ENCODE data around the gene CELF2.
"Not testable (repeated sequence)": the region's sequence is repeated elsewhere in the genome, so short reads cannot be mapped to it uniquely, and the experiment has no call there.

Gene CELF2

DNA sequence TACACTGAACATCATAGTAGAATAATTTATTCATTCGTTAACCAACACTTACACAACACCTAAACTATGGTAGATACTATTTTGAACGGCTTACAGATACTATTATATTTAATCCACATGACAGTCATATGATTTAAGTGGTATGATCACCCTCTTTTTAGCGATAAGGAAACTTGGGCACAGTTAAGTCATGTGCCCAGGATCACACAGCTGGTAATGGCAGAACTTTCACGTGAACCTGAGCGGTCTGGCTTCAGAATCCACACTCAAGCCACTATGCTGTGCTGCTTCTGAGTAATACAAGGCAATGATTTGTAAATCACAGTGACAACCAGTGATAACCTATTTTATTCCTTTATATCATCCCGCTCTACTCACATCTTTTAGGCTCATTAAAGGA lies 99.1 kb downstream of the CELF2 start:
- ChIA-PET CTCF (no interaction called here), POLR2A (no interaction called here)
- TF ChIP-seq, protein P1, sequence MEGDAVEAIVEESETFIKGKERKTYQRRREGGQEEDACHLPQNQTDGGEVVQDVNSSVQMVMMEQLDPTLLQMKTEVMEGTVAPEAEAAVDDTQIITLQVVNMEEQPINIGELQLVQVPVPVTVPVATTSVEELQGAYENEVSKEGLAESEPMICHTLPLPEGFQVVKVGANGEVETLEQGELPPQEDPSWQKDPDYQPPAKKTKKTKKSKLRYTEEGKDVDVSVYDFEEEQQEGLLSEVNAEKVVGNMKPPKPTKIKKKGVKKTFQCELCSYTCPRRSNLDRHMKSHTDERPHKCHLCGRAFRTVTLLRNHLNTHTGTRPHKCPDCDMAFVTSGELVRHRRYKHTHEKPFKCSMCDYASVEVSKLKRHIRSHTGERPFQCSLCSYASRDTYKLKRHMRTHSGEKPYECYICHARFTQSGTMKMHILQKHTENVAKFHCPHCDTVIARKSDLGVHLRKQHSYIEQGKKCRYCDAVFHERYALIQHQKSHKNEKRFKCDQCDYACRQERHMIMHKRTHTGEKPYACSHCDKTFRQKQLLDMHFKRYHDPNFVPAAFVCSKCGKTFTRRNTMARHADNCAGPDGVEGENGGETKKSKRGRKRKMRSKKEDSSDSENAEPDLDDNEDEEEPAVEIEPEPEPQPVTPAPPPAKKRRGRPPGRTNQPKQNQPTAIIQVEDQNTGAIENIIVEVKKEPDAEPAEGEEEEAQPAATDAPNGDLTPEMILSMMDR (IDR thresholded peaks at IDR 0.05; ENCODE audit: control extremely low read depth, extremely low read depth, low read depth, missing control alignments) = no peak
- no peak for DNase-seq (ENCODE audit: extremely low spot score)

DNA sequence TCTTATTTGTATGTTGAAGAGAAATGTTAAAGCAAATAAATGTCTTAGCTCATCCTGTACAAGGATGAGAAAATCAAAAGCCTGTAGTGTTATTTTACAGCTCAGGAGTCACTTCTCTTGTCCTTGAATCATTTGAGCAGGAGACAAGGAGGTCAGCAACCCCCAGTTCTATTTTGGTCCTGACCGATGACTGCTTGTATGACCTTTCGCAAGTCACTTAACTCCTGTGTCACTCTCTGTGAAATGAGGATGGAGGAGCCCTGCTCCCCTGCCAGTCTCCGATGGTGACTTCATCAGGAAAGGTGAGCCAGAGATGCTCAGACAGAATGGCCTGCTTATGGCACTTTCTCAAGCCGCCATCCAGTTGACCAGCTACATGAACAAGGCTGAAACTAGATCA lies 101.0 kb downstream of the CELF2 start:
- POLR2A ChIA-PET = no interaction called here

DNA sequence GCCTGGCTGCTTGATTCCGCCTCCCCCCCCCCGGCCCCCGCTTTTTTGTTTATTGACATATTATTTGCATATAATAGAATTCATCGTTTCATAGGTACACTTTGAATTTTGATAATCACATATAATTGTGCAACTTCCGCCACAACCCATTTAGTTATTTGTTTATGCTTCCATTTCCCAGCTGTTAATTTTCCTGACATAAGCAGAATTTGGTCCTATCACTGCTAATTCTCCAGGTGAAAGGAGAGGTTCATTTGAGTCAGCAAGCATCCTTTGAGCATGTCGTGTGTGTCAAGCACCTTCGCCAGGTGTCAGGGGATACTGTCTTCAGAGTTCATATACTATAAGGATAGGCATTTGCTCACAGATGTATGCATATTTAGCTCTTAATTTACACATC lies 102.2 kb downstream of the CELF2 start:
- POLR2A ChIA-PET = no interaction called here

More for the DNA sequence above, 101.0 kb downstream of the CELF2 start:
- no peak for DNase-seq (ENCODE audit: extremely low spot score)
- CTCF ChIA-PET = interaction anchor here (1.0 to 1.8 kb wide), 5 partner anchors 9 to 46 kb away, joined by 3 to 4 read pairs (median 3); no protein-coding TSS in a partner anchor
- TF ChIP-seq, protein P1 (IDR thresholded peaks at IDR 0.05; ENCODE audit: control extremely low read depth, extremely low read depth, low read depth, missing control alignments) = no peak

DNA sequence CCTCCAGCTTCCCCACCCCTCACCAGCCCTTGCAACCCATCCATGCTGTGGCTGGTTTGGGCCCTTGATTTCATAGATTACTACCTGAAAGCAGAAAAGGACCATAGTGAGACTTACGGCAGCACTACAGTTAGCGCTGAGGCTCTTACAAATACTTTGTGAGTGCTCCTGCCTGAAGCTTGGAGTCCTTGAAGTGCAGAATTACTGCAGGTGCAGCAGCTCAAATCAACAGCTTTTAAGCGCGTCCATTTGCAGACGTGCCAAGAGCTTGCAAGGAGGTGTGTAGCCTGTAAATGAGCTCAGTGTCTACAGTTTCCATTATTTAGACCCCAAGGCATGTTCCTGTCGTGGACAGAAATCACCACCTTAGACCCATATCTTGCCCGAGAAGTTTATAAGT lies 103.0 kb downstream of the CELF2 start:
- TF ChIP-seq, protein P1 (IDR thresholded peaks at IDR 0.05; ENCODE audit: control extremely low read depth, extremely low read depth, low read depth, missing control alignments) = no peak
- ChIA-PET POLR2A (no interaction called here), CTCF (interaction anchor here (0.8 to 0.9 kb wide), 2 partner anchors 38 to 150 kb away, joined by 3 read pairs; no protein-coding TSS in a partner anchor)
- no peak for DNase-seq (ENCODE audit: extremely low spot score)

More for the DNA sequence above, 102.2 kb downstream of the CELF2 start:
- CTCF ChIA-PET = interaction anchor here (0.9 to 1.8 kb wide), 3 partner anchors 8 to 151 kb away, joined by 3 to 4 read pairs (median 4); no protein-coding TSS in a partner anchor
- DNase-seq (ENCODE audit: extremely low spot score) = no peak
- TF ChIP-seq, protein P1 (IDR thresholded peaks at IDR 0.05; ENCODE audit: control extremely low read depth, extremely low read depth, low read depth, missing control alignments) = no peak

DNA sequence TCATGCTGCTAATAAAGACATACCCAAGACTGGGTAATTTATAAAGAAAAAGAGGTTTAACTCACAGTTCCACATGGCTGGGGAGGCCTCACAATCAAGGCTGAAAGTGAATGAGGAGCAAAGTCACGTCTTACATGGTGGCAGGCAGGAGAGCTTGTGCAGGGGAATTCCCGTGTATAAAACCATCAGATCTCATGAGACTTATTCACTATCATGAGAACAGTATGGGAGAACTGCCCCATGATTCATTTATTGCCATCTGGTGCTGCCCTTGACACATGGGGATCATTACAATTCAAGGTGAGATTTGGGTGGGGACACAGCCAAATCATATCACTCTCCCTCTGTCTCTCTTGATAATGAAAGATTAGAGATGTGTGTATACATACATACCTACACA lies 106.2 kb downstream of the CELF2 start:
- POLR2A ChIA-PET; DNase-seq (ENCODE audit: extremely low spot score): not testable (repeated sequence)
- CTCF ChIA-PET = interaction anchor here (4.8 kb wide), 1 partner anchor 11 kb away, joined by 22 read pairs; no protein-coding TSS in a partner anchor

DNA sequence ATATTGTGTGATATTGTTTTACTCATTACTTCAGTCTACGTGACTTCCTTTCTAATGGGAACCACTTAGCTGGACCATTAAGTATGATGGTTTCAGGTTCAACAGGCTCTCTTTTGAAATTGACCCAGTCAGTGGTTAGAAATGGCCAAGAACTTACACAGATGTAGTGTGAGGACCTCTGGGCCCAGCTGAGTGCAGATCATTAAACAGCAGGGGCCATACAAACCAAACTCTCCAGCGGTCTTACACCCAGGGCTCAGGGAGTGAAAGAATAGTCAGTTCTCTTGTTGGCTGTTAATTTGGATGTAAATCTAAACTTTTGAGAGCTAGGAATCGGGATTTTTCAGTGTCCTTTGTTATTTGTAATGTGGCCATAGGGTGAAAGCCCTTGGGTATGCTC lies 107.3 kb downstream of the CELF2 start:
- DNase-seq (ENCODE audit: extremely low spot score) = no peak
- POLR2A ChIA-PET = no interaction called here
- TF ChIP-seq, protein P1 (IDR thresholded peaks at IDR 0.05; ENCODE audit: control extremely low read depth, extremely low read depth, low read depth, missing control alignments) = no peak
- CTCF ChIA-PET = interaction anchor here (1.1 to 4.8 kb wide), 2 partner anchors 12 to 21 kb away, joined by 3 to 22 read pairs; no protein-coding TSS in a partner anchor

DNA sequence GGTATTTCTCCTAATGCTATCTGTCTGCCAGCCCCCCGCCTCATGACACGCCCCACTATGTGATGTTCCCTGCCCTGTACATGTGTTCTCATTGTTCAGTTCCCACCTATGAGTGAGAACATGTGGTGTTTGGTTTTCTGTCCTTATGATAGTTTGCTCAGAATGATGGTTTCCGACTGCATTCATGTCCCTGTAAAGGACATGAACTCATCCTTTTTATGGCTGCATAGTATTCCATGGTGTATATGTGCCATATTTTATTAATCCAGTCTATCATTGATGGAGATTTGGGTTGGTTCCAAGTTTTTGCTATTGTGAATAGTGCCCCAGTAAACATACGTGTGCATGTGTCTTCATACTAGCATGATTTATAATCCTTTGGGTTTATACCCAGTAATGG lies 109.3 kb downstream of the CELF2 start:
- POLR2A ChIA-PET, CTCF ChIA-PET: not testable (repeated sequence)

DNA sequence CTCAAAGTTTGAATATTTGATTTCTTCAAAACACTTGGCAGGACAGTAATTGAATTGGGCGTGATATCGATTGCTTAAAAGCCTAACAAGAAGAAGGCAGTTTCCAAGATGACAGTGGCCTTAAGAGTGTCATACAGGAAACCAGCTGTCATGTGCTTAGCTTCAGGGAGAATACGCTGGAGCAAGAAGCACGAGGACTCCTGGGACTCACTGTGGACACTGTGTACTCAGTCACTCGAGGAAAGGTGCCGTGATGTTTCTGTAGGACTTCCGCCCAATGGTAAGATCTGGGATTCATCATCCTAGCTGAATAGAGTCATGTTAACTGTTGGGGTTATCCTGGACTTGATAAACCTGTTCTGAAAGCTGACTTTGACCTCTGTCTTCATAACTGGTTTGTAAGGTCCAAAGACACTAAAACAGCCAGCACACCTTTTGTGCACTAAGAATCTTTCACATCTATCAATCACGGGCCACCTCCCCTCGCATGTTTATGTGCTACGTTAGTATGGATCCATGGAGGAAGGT lies 113.5 kb downstream of the CELF2 start:
- TF ChIP-seq, protein P1 (IDR thresholded peaks at IDR 0.05; ENCODE audit: control extremely low read depth, extremely low read depth, low read depth, missing control alignments) = no peak
- DNase-seq (ENCODE audit: extremely low spot score) = no peak
- ChIA-PET POLR2A (no interaction called here), CTCF (interaction anchor here (0.6 to 1.4 kb wide), 3 partner anchors 9 to 18 kb away, joined by 3 to 6 read pairs (median 3); no protein-coding TSS in a partner anchor)

More for the DNA sequence above, 109.3 kb downstream of the CELF2 start:
- not testable (repeated sequence) for DNase-seq (ENCODE audit: extremely low spot score)

All from GM10248 (cell line).